HepG2 (cell line): ENCODE measurements around the gene TASP1. TPM values are rescaled to one million over a fixed set of nuclear protein-coding genes. Genes with fewer than 3 reads are reported as not detected.

Experiments used
- ARID4A ChIP-seq: sonication (generic); formaldehyde crosslinking; IDR thresholded peaks from 2 replicates; pipeline ENCODE4 v1.5.0; 2020; ENCODE audit warnings: mild to moderate bottlenecking, missing genetic modification reagents, borderline replicate concordance
- SOX5 ChIP-seq: IDR thresholded peaks from 2 replicates; pipeline ENCODE4 v1.6.1; 2016; ENCODE audit warnings: borderline replicate concordance
- TARDBP ChIP-seq: sonication (generic); formaldehyde crosslinking; IDR thresholded peaks from 2 replicates; pipeline ENCODE4 v1.8.0; 2022; ENCODE audit warnings: mild to moderate bottlenecking, missing genetic modification reagents
- ZNF142 ChIP-seq: sonication (generic); formaldehyde crosslinking; IDR thresholded peaks from 2 replicates; pipeline ENCODE4 v1.4.0; 2020; ENCODE audit warnings: missing genetic modification reagents
- ZNF414 ChIP-seq: sonication (generic); formaldehyde crosslinking; IDR thresholded peaks from 2 replicates; pipeline ENCODE4 v1.5.0; 2020; ENCODE audit warnings: missing genetic modification reagents
- ZNF574 ChIP-seq: sonication (generic); formaldehyde crosslinking; IDR thresholded peaks from 2 replicates; pipeline ENCODE4 v1.4.0; 2020; ENCODE audit warnings: missing genetic modification reagents
- ZNF609 ChIP-seq: sonication (generic); formaldehyde crosslinking; IDR thresholded peaks from 2 replicates; pipeline ENCODE4 v1.4.0; 2020; ENCODE audit warnings: mild to moderate bottlenecking, missing genetic modification reagents, borderline replicate concordance
- ZNF761 ChIP-seq: sonication (generic); formaldehyde crosslinking; conservative IDR thresholded peaks from 2 replicates; pipeline ENCODE4 v1.4.0; 2020; ENCODE audit warnings: mild to moderate bottlenecking, missing genetic modification reagents
- polyA plus RNA-seq, 8 experiments: library from polyadenylated mRNA; depleted of rRNA in 3 of 8; stranded (reverse) in 7 of 8; unstranded in 1 of 8; fragments of >200 nt; fragmentation: Illumina TruSeq in 4 of 8; extraction: Trizol in 4 of 8; gene quantifications; 2 replicates each; pipeline versions ENCODE4 v1.2.1 to v1.2.3, GENCODE V29; 2011 to 2016; ENCODE audit warnings: low read depth in 4 of 8, missing spikeins in 1 of 8, mixed read lengths in 1 of 8; ENCODE audit not compliant: insufficient read depth in 1 of 8
- total RNA-seq, 5 experiments: library from RNA; depleted of rRNA; stranded (reverse); fragments of >200 nt; fragmentation: Illumina TruSeq; extraction: Trizol; gene quantifications; 2 replicates each; pipeline ENCODE4 v1.2.3, GENCODE V29; 2016; ENCODE audit warnings: low read depth in 1 of 5

TASP1 gene
- total and polyA plus RNA-seq, 2 of the 13 experiments (the other 11 are each of a cell fraction or from before 2014, with no cell fraction given), result 10.0 to 25.2 TPM

GRCh38 chr20:13380497-13381229, 258.1 kb downstream of the TASP1 start (continued):
- TF ChIP-seq ZNF414 (CRISPR knock-in tag) (peak; percentile 57; the same call in 1 of the 2 replicates), ZNF609 (CRISPR knock-in tag) (peak; percentile 79; the same call in 1 of the 2 replicates), ZNF574 (CRISPR knock-in tag) (peak; percentile 82), SOX5 (CRISPR knock-in tag) (peak; percentile 59; the same call in 1 of the 2 replicates), ARID4A (CRISPR knock-in tag) (peak; percentile 33; the same call in 1 of the 2 replicates), ZNF142 (CRISPR knock-in tag) (peak; percentile 45; the same call in 1 of the 2 replicates), ZNF761 (CRISPR knock-in tag) (peak; percentile 88; the same call in 1 of the 2 replicates), TARDBP (CRISPR knock-in tag) (peak; percentile 91)
